ENCODE measurements around the gene CCDC175.

- TF ChIP-seq CTCF (IDR thresholded peaks at IDR 0.05; ENCODE audit: low read depth, low read length), result no peak
- TF ChIP-seq POLR2A (IDR thresholded peaks at IDR 0.05; ENCODE audit: extremely low read depth, insufficient read length), result no peak
- TF ChIP-seq MAX (IDR thresholded peaks at IDR 0.05; ENCODE audit: low read depth, low read length), result no peak
Observed at GRCh38 chr14:59480166-59480565, 96.4 kb downstream of the CCDC175 start.
